Activated T-helper 1 cell treated with anti-CD3 and anti-CD28 coated beads, Interleukin-12 subunit alpha, Interleukin-12 subunit beta, Interleukin-2, Interleukin-4 antibody, amounts not matched to agents 30 ng/mL and 10 ng/mL and 1 ng/mL, durations not matched to agents 14 hours and 24 hours and 36 hours (primary cell): ENCODE results near the gene DAGLB. TPM values are rescaled to one million over a fixed set of nuclear protein-coding genes. Genes with fewer than 3 reads are reported as not detected.
"Not testable (repeated sequence)": the region's sequence is repeated elsewhere in the genome, so short reads cannot be mapped to it uniquely, and the experiment has no call there.

Source experiments
- DNase-seq: peaks from one replicate; pipeline ENCODE4 v3.0.0; 2021; ENCODE audit warnings: low spot score
- H3K27ac Mint-ChIP-seq: one replicate; pipeline ENCODE4 v1.8.0; 2021; ENCODE audit warnings: mild to moderate bottlenecking, mixed read lengths
- H3K27me3 Mint-ChIP-seq: one replicate; pipeline ENCODE4 v1.8.0; 2022; ENCODE audit warnings: mild to moderate bottlenecking, moderate library complexity, mixed read lengths; ENCODE audit not compliant: insufficient read depth
- H3K36me3 Mint-ChIP-seq: one replicate; pipeline ENCODE4 v1.8.0; 2021; ENCODE audit warnings: low read depth, mixed read lengths
- H3K4me1 Mint-ChIP-seq: one replicate; pipeline ENCODE4 v1.8.0; 2021; ENCODE audit warnings: low read depth, mixed read lengths
- H3K4me3 Mint-ChIP-seq: one replicate; pipeline ENCODE4 v1.8.0; 2021; ENCODE audit warnings: mild to moderate bottlenecking, moderate library complexity, mixed read lengths
- H3K9me3 Mint-ChIP-seq: one replicate; pipeline ENCODE4 v1.8.0; 2021; ENCODE audit warnings: mixed read lengths
- intact Hi-C: fragments of 100-400 bp; cut with micrococcal nuclease; formaldehyde crosslinking; loops from one replicate; pipeline ENCODE4 v1.15.1; 2024
- total RNA-seq: library from RNA; stranded (reverse); gene quantifications from 2 replicates; pipeline ENCODE4 v1.2.3, GENCODE V29; 2022

Gene DAGLB
- total RNA-seq, 1 donor from 2014 or later, result 20.3 TPM

- H3K4me3 Mint-ChIP-seq, result no peak overlapping the region
- no peak overlapping the region for H3K27ac Mint-ChIP-seq
- no peak for DNase-seq
- H3K36me3 Mint-ChIP-seq, result peaks cover 3% of the 10 kb centered on the region
- no peaks in the 10 kb centered on the region for H3K27me3 Mint-ChIP-seq
- no peaks in the 10 kb centered on the region for H3K9me3 Mint-ChIP-seq
- intact Hi-C loops, result no loop called here
- H3K4me1 Mint-ChIP-seq, result peaks cover 8% of the 10 kb centered on the region
Observed at GRCh38 chr7:6451224-6451705, 3.5 kb upstream of the DAGLB start.

GRCh38 chr7:6450591-6450990 lies 2.8 kb upstream of the DAGLB start:
- H3K27ac Mint-ChIP-seq, intact Hi-C loops, H3K27me3 Mint-ChIP-seq, H3K4me3 Mint-ChIP-seq, H3K9me3 Mint-ChIP-seq, DNase-seq, H3K36me3 Mint-ChIP-seq: not testable (repeated sequence)
- H3K4me1 Mint-ChIP-seq, result peaks cover 12% of the 10 kb centered on the region

GRCh38 chr7:6449884-6450283 lies 2.1 kb upstream of the DAGLB start:
- not testable (repeated sequence) for H3K4me3 Mint-ChIP-seq, H3K27me3 Mint-ChIP-seq, DNase-seq, H3K9me3 Mint-ChIP-seq, H3K27ac Mint-ChIP-seq
- peaks cover 14% of the 10 kb centered on the region for H3K36me3 Mint-ChIP-seq
- peaks cover 19% of the 10 kb centered on the region for H3K4me1 Mint-ChIP-seq
- intact Hi-C loops, result loop anchor here (5.0 kb wide), 1 partner anchor 443 kb away; the partner anchor contains the start of genes AIMP2 and PMS2

- Mint-ChIP-seq H3K27ac (no peak overlapping the region), H3K4me1 (peaks cover 23% of the 10 kb centered on the region), H3K27me3 (no peaks in the 10 kb centered on the region), H3K9me3 (no peaks in the 10 kb centered on the region), H3K4me3 (peak overlapping the region; percentile 72), H3K36me3 (peaks cover 14% of the 10 kb centered on the region)
- DNase-seq, result no peak
- intact Hi-C loops, result loop anchor here (5.0 kb wide), 1 partner anchor 442 kb away; the partner anchor contains the start of genes AIMP2 and PMS2
Observed at GRCh38 chr7:6448943-6449543, 1.3 kb upstream of the DAGLB start.

- intact Hi-C loops, result loop anchor here (1.0 to 5.0 kb wide), 3 partner anchors 12 to 440 kb away; partner anchors contain the start of genes AIMP2, INTS15 and PMS2
- peak; percentile 21 for DNase-seq
- peak overlapping the region; percentile 90 for H3K27ac Mint-ChIP-seq
Observed at GRCh38 chr7:6446838-6447580, 745 bp downstream of the DAGLB start.

GRCh38 chr7:6444516-6445269 lies 3.1 kb downstream of the DAGLB start:
- intact Hi-C loops, result loop anchor here (5.0 kb wide), 1 partner anchor 437 kb away; the partner anchor contains the start of genes AIMP2 and PMS2
- H3K4me1 Mint-ChIP-seq, result peaks cover 38% of the 10 kb centered on the region

More at GRCh38 chr7:6446838-6447580, 745 bp downstream of the DAGLB start:
- Mint-ChIP-seq H3K27me3 (no peaks in the 10 kb centered on the region), H3K4me3 (peak overlapping the region; percentile 94), H3K4me1 (peaks cover 35% of the 10 kb centered on the region), H3K36me3 (peaks cover 24% of the 10 kb centered on the region), H3K9me3 (no peaks in the 10 kb centered on the region)

GRCh38 chr7:6443372-6443941 lies 4.3 kb downstream of the DAGLB start:
- Mint-ChIP-seq H3K4me3 (no peak overlapping the region), H3K27ac (no peak overlapping the region), H3K9me3 (no peaks in the 10 kb centered on the region), H3K27me3 (no peaks in the 10 kb centered on the region), H3K4me1 (peaks cover 50% of the 10 kb centered on the region), H3K36me3 (peaks cover 33% of the 10 kb centered on the region)
- intact Hi-C loops, result no loop called here
- no peak for DNase-seq

More at GRCh38 chr7:6444516-6445269, 3.1 kb downstream of the DAGLB start:
- peak overlapping the region; percentile 15 for H3K4me3 Mint-ChIP-seq
- no peak overlapping the region for H3K27ac Mint-ChIP-seq
- no peaks in the 10 kb centered on the region for H3K27me3 Mint-ChIP-seq
- H3K36me3 Mint-ChIP-seq, result peaks cover 29% of the 10 kb centered on the region
- no peaks in the 10 kb centered on the region for H3K9me3 Mint-ChIP-seq
- no peak for DNase-seq

- H3K9me3 Mint-ChIP-seq, result no peaks in the 10 kb centered on the region
- no peak overlapping the region for H3K4me3 Mint-ChIP-seq
- intact Hi-C loops, result no loop called here
- DNase-seq, result no peak
- H3K27ac Mint-ChIP-seq, result peak overlapping the region; percentile 50
- peaks cover 33% of the 10 kb centered on the region for H3K36me3 Mint-ChIP-seq
- H3K4me1 Mint-ChIP-seq, result peaks cover 56% of the 10 kb centered on the region
- no peaks in the 10 kb centered on the region for H3K27me3 Mint-ChIP-seq
Observed at GRCh38 chr7:6442114-6442513, 5.6 kb downstream of the DAGLB start.

GRCh38 chr7:6440381-6440780 lies 7.4 kb downstream of the DAGLB start:
- H3K4me1 Mint-ChIP-seq, result peaks cover 58% of the 10 kb centered on the region
- H3K27ac Mint-ChIP-seq, result no peak overlapping the region
- H3K27me3 Mint-ChIP-seq, result no peaks in the 10 kb centered on the region
- H3K4me3 Mint-ChIP-seq, result no peak overlapping the region
- peaks cover 31% of the 10 kb centered on the region for H3K36me3 Mint-ChIP-seq
- intact Hi-C loops, result no loop called here
- H3K9me3 Mint-ChIP-seq, result no peaks in the 10 kb centered on the region
- no peak for DNase-seq

GRCh38 chr7:6438427-6438826 lies 9.3 kb downstream of the DAGLB start:
- no peaks in the 10 kb centered on the region for H3K27me3 Mint-ChIP-seq
- no peak overlapping the region for H3K4me3 Mint-ChIP-seq
- peak overlapping the region; percentile 44 for H3K27ac Mint-ChIP-seq
- peaks cover 47% of the 10 kb centered on the region for H3K4me1 Mint-ChIP-seq
- no peaks in the 10 kb centered on the region for H3K9me3 Mint-ChIP-seq
- intact Hi-C loops, result loop anchor here (5.0 kb wide), 1 partner anchor 166 kb away; the partner anchor contains the start of gene CYTH3
- no peak for DNase-seq
- peaks cover 30% of the 10 kb centered on the region for H3K36me3 Mint-ChIP-seq

- H3K4me1 Mint-ChIP-seq, result peaks cover 41% of the 10 kb centered on the region
- no peak overlapping the region for H3K27ac Mint-ChIP-seq
- H3K9me3 Mint-ChIP-seq, result no peaks in the 10 kb centered on the region
- no peaks in the 10 kb centered on the region for H3K27me3 Mint-ChIP-seq
- peaks cover 26% of the 10 kb centered on the region for H3K36me3 Mint-ChIP-seq
- DNase-seq, result no peak
- intact Hi-C loops, result loop anchor here (5.0 kb wide), 1 partner anchor 165 kb away; the partner anchor contains the start of gene CYTH3
- H3K4me3 Mint-ChIP-seq, result no peak overlapping the region
Observed at GRCh38 chr7:6437251-6437650, 10.5 kb downstream of the DAGLB start.

- Mint-ChIP-seq H3K9me3 (no peaks in the 10 kb centered on the region), H3K36me3 (peaks cover 22% of the 10 kb centered on the region), H3K27me3 (no peaks in the 10 kb centered on the region), H3K4me3 (peak overlapping the region; percentile 71), H3K27ac (peak overlapping the region; percentile 83), H3K4me1 (peaks cover 36% of the 10 kb centered on the region)
- DNase-seq, result peak; percentile 17
- intact Hi-C loops, result loop anchor here (5.0 kb wide), 1 partner anchor 164 kb away; the partner anchor contains the start of gene CYTH3
Observed at GRCh38 chr7:6436385-6436685, 11.4 kb downstream of the DAGLB start.
